ENCODE data around the gene PAX5.

PAX5 gene

DNA sequence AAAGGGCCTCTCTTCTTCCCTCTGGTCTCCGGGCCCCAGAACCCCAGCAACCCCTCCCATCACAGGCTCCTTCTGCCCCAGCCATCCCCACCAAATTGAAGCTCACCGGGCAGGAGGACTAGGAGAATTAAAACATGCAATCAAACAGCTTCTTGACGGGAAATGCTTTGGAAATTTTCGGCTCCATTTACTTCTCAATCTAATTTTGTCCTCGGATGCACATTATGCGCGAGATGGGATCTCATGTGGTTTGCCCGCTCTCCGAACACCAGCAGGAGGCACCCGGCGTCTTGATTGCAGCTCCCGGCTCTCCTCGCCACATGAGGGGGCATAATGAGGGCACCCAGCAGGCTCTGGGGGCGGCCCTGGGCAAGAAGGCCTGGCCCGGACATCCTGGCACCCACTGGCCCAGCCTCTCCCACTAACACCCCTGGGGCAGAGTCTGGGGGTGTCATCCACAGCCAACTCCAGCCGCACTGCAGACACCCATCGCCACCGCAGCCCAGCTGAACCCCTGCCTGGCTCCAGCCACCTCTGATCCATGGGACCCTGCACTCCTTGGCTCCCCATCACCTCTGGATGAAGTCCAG, 135.5 kb downstream of the PAX5 start:
- DNase-seq: no peak

DNA sequence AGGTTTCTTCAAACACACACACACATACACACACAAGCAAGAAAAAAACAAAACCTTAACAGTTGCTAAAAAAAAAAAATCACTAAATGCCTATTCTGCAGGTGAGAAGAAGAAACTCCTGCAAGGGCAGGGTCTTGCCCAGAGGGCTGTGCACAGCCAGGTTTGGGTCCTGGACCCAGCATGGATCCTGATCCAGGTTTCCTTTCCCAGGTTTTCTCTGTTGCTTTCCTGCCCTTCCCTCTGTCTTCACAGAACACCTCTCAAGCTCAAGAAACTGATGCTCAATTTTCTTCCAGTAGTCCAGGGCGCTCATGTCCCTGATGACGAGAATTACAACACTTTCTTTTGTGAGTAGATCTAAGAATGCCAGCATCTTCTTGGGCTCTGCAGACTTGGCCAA, 136.6 kb downstream of the PAX5 start:
- DNase-seq: no peak

DNA sequence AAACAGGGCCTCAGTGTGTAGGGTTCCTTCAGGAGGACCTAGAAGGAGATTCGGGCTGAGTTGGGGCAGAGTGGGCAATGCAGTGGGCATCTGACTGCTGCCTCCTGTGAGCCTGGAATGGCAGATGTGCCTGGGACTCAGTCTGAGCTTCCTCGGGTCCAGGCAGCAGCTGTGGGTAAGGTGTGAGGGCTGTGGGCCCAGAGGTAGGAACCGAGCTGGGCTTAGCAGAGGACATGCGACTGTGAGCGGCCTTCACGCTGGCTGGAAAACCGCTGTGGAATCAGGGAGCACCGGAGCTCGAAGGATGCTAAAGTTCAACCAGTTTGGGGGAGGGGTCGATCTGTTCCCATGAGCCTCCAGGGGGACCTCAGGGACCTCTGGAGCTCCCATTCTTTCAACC, 137.0 kb downstream of the PAX5 start:
- DNase-seq: no peak

DNA sequence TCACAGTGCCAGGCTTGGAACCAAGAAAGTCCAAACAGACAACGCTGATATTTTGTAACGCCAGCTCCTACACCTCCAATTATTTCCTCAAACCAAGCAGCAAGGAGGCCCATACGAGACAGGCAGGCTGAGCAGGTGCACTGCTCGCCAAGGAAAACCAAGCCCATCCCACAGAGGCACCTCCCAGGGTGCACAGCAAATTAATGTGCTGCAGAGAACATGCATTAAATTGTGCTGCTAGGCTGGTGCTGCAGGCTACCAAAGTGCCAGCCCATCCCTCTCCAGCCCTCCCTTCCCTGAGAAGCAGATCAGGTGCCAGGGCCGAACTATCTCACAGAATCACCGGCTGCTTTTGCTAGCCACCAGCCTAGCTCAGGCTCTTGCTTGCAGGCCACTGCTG, 137.8 kb downstream of the PAX5 start:
- peak; percentile 7 for DNase-seq

DNA sequence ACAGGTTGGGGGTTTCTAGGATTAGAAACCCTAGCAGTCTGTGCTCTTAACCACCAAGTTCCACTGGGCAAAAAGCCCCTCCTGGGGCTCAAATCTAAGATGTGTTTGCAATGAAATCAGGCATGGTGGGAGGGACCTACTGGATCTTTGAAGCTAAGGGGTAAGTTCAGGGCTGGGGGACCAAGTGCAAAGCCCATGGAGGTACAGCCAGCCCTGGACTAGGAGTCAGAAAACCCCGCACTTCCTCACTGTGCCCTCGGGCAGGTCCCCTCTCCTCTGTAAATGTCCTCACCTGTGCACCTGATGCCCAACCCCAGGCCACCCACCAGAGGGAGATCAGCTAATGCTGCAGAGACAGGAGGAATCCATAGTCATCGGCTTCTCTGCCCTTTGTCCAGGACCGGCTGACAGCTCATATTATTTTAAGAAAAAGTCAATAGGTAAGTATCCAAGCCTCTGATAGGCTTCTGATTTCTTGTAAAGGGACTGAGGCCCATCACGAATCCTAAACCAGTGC, 138.3 kb downstream of the PAX5 start:
- no peak for DNase-seq

DNA sequence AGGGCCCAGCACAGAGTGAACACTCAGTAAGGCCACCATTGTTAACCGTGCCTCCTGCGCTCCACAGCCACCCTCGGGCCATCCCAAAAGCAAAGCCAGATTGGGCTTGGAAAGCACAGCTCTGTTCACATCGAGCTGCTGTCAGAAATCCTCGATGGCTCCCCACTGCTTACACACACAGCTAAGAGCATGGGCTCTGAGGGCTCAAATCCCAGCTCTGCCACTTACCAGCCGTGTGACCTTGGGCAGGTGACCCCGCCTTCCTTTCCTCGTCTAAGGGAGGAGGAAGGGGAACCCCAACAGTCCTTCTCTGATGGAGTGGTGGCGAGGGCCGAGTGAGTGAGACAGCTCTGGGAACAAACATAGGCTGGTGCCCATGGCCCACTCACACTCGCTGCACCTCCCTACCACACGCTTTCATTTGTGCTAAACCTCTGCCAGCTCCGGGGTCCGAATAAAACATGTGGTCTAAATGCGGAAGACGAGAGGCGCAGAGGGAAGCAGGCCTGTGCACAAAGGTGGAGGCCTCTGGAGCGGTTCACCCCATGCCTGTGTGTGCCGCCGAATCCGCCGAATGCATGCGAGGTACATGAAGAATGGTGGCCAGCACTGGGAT, 139.3 kb downstream of the PAX5 start:
- DNase-seq: no peak

DNA sequence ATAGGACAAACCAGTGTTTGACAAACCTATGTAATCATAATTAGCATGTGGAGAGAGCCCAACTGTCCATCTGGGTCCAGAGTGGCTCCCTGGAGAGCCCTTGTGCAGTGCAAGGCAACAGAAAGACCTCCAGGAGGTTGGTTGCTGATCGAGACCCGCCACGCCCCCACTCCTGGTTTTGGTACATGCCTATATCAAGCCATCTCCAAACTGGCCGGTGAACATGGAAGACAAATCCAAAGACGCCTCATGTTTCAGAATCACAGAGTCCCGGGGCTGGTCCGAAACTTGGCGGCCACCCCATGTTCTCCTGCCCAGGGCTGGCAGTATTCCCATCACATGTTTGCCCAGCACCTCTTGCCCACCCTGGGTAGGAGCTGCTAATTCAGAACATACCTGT, 140.2 kb downstream of the PAX5 start:
- DNase-seq: no peak

DNA sequence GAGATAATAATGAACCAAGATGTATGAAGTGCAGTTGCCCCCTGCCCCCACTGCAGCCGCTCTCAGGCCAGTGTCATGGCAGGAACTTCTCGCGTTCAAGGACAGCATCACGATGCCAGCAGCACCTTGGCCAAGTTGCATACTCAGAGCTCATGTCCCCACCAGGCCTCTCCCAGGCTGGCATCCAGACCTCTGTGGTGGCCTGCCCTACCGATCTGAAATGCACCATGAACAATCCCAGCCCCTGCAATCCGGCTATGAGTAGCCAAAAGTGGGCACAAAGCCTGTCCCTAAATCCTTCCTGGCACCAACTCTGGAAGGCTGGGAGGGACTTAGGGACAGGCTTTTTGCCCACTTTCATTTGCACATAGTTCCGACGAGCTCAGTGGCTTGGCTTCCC, 140.9 kb downstream of the PAX5 start:
- DNase-seq: no peak

DNA sequence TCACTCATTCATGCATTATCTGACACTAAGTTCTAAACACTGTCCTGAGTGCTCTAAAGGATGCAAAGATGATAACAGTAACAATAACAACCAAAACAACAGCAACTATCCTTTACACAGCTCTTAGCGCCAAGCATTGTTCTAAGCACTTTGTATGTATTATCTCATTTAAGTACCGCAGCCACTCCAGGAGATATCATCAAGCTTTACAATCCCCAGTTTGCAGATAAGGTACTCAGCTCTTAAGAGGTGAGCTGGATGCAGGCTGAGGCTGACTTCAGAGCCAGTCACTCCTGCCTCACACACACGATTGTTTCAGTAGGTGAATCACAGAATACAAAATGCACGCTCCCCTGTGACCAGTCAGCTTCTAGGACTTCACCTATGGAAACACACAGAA, 141.8 kb downstream of the PAX5 start:
- no peak for DNase-seq

DNA sequence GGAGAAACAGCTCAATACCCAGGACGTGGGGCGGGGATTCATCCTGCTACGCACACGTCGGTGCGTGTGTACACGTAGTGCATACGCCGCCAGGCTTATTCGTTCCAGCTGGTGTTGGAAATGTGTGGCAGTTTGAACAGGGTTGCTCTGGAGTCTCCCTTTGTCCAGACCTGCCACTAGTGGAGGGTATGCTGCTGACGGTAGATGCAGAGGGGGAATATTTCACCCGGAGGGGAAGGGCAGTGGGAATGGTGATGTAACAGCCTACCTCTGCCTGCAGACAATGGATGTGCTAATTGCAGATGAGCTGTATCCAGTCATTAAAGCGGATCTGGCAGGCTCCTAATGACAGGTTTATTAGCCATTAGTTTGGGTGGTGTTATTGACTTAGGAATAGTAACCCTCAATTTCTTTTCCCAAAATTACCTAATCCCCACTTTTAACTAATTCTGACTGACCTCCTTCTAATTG, 142.7 kb downstream of the PAX5 start:
- no peak for DNase-seq

DNA sequence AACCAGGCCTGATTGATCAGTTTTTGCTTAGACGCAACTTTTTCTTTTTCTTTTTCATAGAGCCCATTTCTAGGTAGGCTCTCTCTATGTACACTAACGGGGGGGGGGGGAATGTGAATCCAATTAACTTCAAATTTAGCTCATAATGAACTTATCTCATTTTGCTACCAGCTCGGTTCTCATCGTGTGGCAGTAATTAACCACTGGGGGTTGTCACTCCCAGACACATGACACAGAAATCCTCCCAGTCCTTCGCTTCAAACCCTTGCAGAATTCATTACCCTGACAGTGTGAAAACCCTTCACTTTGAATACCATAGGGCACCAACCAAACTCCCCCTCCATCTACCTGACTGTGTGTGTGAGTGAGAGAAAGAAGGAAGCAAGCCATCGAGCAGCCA, 144.2 kb downstream of the PAX5 start:
- DNase-seq: no peak

DNA sequence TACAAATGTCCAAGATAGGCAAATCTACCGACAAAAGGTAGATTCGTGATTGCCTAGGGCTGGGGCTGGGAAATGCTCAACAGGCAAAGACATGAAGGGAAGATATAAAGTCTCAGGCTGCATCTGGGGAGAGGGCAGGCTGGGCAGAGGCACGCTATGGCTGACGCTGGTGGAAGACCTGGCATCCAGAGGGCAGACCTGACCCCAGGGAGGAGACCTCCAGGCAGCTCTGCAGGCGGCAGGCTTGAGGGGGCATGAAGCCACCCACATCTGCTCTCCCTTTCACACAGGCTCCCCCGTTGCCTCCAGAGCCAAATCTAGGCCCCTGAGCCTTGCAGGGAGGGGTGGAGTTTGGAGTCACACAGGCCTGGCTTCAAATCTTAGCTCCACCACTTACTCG, 145.5 kb downstream of the PAX5 start:
- DNase-seq: no peak

DNA sequence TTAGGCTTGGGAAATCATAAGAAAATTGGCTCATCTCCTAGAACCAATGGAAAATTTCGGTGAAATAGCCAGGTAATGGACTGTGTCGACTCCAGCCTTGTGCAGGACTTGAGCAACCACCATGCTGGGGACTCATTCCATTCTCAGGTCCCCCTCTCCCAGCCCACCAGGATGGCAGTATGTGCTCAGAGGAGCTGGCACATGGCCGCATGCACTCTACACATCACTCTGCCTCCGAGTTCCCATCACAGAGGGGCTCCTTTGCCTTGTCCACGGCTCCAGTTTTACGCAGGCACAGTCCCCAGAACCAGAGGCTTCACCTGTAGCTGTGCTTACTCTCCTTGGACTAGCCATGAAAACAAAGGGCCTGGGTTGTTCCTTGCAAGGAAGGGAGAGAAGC, 149.3 kb downstream of the PAX5 start:
- DNase-seq: no peak

DNA sequence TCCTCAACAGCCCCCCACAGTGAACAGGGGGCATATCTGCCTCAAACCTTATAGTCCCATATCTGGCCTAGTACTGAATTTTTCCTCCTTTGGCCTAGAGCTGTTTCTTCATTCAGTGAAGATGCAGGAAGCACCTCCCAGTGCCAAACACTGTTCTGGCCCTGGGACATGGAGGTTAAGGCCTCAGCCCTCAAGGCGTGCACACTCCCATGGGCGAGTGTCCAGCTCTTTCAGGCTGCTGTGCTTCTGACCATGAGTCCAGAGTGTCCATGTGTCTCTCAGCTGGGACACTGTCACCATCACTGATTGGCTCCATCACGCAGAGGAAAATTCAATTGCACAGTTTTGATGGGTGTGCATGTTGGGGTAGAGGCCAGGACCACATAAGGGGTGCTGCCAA, 151.5 kb downstream of the PAX5 start:
- no peak for DNase-seq

DNA sequence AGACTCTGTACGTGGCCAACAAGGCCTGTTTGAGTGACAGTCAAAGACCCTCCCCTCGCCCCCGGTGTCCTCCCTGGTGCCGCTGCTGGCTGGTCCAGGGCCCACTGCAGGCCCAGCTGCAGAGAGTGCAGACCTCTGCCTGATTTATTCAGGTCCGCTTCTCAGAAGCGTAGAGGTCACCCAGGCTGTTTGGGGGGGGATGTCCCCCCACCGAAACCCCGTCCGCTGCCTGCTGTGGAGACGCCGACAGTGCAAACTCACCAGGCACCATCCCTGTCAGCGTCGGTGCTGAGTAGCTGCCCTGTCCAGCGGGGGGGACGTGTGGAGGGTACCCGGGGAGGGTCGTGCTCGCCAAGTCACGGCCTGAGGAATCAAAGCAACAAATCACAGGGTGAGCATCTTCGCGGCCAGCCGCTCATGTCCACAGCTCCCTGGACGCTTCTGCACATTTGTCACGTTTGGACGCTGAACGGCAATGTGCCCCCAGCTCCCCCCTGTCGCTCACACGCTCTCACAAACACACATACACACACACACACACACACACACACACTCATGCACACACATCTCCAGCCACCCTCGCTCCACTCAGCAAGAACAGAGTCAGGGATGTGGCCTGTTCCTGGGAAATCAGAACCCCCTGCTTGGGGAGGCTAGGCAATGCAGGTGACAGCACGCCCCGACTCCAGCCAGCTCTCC, 152.2 kb downstream of the PAX5 start:
- DNase-seq: no peak

DNA sequence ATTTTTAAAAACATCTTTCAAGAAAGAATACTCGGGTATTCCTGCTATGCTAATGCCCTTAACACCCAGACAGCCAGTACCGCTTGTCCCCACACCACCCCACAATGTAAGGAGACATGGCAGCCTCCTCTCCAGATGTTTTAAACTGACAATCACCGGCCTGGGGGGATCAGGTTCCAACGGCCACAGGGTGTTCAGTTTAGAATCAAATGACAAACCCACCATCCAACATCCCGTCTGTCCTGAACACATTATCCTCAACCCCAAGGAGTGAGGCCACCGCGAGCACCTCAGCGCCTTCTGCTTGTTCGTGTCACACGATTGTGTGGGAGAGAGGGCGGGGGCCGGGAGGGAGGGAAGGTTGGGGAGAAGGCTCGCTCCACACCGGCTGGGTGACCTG, 152.8 kb downstream of the PAX5 start:
- no peak for DNase-seq

DNA sequence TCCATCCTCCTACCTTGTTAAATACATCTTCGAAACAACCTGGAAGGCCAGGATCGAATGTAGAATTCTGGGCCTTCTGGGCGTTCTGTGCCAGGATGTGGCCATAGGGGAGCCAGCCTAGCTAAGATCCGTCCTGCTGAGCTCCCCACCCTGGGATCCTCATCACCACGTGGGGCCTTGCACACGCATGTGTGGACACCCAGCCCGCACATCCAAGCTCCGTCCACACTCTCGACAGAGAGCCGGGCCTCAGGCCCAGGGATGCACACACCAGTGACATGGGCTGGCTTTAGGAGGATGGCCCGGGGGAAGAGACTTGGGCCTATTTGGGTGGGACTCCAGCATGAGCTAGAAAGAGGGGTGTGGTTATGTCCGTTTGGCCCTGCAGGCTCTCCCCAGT, 154.0 kb downstream of the PAX5 start:
- no peak for DNase-seq

DNA sequence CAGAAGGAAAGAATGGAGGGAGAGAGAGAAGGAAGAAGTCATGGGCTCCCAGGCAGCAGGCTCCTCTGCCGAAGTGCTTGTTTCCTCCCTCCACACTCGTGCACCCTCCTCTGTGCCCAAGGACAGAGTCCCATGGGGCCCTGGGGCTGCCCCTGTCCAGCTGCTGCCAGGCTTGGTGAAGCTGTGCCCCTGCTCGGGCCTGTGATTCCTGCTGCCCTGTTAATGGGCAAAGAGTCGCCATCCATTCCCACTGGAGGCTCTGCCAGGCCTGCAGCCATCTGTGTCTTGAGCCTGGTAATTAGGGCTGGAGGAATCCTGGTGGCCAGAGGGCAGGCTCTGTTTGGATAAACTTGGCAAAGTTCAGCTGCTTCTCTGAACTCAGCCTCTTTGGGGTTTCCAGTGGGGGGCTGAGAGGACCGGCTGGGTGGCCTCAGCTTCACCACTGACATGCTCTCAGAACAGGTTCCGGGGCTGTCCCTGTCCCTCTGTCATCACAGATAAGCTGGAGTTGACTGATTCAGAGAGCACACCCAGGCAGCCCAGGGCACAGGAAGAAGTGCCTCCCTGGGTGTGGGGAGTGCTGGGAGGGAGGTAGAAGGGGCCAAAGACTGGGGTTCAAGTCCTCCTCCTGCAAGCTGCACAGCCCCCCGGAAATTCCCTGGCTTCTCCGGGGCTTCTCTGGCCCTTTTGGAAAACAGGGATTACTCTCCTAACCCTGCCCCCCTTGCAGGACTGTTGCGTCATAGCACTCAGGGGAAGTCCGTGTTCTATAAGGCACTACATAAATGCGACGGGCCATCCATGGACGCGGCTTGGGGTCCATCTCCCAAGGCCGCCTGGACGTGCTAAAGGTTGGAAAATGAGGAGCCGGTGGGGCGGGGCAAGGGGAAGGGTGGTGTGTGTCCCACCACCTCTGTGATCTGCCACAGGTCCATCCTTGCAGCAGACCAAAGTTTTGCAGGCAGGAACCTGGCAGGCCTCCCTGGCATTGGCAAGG, 154.8 kb downstream of the PAX5 start:
- no peak for DNase-seq

DNA sequence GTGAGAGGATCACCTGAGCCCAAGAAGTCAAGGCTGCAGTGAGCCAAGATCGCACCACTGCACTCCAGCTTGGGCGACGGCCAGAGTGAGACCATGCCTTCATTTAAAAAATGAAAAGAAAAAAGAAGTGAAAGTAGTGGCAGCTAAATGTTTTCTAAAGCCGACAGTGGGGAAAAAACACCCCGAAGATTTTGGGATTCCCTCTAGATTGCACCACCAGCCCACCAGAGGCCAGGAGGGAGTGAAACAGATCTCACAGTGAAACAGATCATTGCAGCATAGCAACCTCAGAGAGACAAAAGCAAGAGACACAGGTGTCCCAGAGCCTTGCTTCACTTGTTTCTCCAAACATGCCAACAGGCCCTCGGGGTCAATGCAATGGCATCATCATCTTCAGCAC, 156.8 kb downstream of the PAX5 start:
- DNase-seq: no peak

DNA sequence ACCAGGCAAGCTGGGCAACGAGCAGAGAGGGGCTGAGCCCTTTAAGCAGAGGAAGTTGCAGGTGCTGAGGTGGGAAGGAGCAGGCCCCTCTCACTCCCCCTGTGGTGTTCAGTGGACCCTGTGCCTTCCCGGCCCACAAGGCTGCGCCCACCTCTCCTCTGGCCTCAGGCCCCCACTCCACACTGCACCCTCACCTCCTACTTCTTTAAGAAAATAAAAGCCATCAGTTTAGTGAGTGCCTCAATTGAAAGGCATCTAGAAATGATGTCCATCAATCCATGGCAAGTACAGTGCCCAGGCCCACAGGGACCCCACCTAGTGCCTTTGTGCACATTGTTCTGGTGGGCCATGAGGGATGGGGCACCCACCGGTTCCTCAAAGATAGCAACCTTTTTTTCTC, 158.0 kb downstream of the PAX5 start:
- no peak for DNase-seq

DNA sequence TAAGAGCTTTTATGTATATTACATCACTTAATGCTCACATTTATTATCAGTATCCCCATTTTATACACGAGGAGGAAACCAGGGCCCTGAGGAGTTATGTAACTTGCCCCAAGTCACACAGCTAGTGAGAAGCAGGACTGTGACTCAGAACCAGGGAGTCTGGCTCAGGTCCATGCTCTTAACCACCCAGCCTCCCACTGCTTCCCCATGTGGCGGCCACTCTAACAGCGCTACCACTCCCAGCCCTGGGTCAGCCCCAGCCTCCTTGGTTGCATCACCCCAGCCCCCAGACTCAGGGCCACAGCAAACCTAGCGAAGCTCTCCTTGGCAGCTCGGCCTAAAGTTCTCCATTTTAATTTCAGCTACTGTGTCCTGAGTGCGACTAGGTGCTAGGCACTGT, 159.1 kb downstream of the PAX5 start:
- no peak for DNase-seq

DNA sequence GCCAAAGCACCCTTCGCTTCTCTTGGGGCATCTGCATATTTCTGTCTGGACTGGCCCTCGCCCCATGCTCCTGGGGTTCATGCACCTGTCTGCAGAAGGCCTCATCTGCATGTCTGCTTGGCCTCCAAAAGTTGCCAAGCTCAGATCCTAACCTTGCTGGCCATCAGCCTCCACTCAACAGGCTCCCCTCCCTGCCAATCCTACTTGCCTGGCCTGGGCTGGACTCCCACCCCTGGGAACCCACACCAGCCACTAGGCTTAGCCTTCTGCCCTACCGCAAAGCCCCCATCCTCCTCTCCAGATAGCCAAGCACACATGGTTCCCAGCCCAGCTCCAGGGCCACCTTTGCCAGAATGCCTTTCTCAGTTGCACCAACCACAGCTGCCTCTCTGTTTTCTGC, 159.8 kb downstream of the PAX5 start:
- no peak for DNase-seq

DNA sequence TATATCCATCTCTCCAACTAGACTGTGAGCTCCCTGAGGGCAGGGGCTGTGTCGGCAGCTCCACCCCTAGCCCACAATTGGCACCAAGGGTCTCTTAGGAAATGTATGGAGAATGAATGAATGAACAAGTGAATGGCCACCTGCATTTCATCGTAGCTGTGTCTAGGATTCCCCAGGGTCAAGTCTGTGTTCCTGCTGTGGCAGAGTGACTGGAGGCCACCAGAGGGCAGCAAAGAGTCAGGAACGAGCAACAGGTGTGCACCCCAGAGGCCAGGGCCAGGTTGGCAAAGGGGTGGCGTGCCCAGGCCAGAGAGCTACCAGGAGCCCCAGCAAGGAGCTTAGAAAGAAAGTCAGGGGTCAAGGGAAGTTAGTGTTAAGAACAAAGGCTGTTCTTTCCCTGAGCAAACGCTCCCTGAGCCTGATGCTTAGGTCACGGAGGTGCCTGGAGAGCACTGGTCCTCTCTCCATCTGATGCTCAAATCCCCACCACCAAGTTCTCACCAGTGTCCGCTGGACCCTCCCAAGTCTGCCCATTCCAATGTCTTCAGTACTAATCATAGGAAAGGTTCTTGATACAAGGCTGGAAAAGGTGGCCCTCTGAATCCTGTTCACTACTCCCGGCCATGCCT, 160.7 kb downstream of the PAX5 start:
- peak; percentile 12 for DNase-seq

All from NCI-H187 treated with DMSO at 0.1 percent for 48 hours (cell line).